ENCODE measurements around the gene BSN.

DNA sequence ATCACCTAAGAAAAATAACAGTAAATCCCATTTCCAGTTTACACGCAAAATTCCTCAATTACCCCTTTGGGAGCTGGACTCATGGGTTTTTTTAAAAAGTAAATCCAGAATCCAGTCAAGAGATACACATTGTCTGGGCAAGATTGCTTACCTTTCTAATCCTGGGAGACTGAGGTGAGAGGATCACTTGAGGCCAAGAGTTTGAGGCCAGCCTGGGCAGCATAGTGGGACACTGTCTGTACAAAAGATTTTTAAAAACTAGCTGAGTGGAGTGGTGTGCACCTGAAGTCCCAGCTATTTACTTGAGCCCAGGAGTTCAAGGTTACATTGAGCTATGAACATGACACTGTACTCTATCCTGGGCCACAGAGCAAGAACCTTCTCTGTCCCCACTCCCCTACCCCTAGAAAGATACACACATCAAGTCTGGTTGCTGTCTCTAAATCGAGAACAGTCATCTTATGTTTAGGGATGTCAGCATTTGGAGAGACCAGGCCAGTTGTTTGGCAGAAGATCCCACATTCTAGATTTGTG is 45.2 kb upstream of the BSN start:
- TF ChIP-seq, protein P1, sequence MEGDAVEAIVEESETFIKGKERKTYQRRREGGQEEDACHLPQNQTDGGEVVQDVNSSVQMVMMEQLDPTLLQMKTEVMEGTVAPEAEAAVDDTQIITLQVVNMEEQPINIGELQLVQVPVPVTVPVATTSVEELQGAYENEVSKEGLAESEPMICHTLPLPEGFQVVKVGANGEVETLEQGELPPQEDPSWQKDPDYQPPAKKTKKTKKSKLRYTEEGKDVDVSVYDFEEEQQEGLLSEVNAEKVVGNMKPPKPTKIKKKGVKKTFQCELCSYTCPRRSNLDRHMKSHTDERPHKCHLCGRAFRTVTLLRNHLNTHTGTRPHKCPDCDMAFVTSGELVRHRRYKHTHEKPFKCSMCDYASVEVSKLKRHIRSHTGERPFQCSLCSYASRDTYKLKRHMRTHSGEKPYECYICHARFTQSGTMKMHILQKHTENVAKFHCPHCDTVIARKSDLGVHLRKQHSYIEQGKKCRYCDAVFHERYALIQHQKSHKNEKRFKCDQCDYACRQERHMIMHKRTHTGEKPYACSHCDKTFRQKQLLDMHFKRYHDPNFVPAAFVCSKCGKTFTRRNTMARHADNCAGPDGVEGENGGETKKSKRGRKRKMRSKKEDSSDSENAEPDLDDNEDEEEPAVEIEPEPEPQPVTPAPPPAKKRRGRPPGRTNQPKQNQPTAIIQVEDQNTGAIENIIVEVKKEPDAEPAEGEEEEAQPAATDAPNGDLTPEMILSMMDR (IDR thresholded peaks at IDR 0.05) = no peak
- TF ChIP-seq POLR2A (IDR thresholded peaks at IDR 0.05) = no peak

Data from body of pancreas (tissue), 4 donors.